Measurements from ENCODE around the gene CBR1.

CBR1 gene

DNA sequence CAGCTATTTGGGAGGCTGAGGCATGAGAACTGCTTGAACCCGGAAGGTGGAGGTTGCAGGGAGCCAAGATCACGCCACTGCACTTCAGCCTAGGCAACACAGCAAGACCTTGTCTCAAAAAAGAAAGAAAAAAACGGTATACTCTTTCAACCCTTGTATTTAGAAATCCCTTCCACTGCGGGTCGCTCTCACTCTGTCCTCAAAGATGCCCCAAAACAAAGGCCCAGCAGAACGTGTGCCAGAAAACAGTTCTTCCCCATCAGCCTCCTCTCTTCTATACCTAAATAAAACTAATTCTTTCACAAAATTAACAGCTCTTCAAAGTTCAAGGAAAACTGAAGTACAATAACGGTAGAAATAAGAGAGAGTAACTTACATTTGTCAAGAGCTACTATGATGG is 22.7 kb upstream of the CBR1 start:
- no peaks in the 10 kb centered on the region for H3K9me3 ChIP-seq (ENCODE audit: insufficient read depth, low read length)
- H3K9ac ChIP-seq (ENCODE audit: low read length), result no peak overlapping the region
- no peak overlapping the region for H2AFZ ChIP-seq (ENCODE audit: low read depth, low read length, severe bottlenecking)
- no peaks in the 10 kb centered on the region for H3K27me3 ChIP-seq (ENCODE audit: low read length)
- no peaks in the 10 kb centered on the region for H4K20me1 ChIP-seq (ENCODE audit: low read depth, low read length)
- no peak overlapping the region for H3K27ac ChIP-seq (ENCODE audit: low read depth, low read length)
- H3K4me2 ChIP-seq (ENCODE audit: low read depth, low read length, poor library complexity, severe bottlenecking), result no peak overlapping the region
- TF ChIP-seq, protein P1, sequence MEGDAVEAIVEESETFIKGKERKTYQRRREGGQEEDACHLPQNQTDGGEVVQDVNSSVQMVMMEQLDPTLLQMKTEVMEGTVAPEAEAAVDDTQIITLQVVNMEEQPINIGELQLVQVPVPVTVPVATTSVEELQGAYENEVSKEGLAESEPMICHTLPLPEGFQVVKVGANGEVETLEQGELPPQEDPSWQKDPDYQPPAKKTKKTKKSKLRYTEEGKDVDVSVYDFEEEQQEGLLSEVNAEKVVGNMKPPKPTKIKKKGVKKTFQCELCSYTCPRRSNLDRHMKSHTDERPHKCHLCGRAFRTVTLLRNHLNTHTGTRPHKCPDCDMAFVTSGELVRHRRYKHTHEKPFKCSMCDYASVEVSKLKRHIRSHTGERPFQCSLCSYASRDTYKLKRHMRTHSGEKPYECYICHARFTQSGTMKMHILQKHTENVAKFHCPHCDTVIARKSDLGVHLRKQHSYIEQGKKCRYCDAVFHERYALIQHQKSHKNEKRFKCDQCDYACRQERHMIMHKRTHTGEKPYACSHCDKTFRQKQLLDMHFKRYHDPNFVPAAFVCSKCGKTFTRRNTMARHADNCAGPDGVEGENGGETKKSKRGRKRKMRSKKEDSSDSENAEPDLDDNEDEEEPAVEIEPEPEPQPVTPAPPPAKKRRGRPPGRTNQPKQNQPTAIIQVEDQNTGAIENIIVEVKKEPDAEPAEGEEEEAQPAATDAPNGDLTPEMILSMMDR (IDR thresholded peaks at IDR 0.05; ENCODE audit: insufficient read depth, low read length, poor library complexity, severe bottlenecking), result no peak
- TF ChIP-seq EZH2phosphoT487 (conservative IDR thresholded peaks at IDR 0.05; ENCODE audit: low read length), result no peak
- H3K4me3 ChIP-seq (ENCODE audit: insufficient read depth, low read length, poor library complexity, severe bottlenecking), result no peak overlapping the region
- H3K9me2 ChIP-seq (replicated peaks; ENCODE audit: insufficient read depth, low read length), result no peaks in the 10 kb centered on the region
- H3F3A ChIP-seq (ENCODE audit: insufficient read depth), result no peaks in the 10 kb centered on the region
- no peaks in the 10 kb centered on the region for H3K79me2 ChIP-seq (ENCODE audit: insufficient read depth, low read length)
- no peaks in the 10 kb centered on the region; the same call in 1 of the 2 replicates for H3K36me3 ChIP-seq (ENCODE audit: low read length)

DNA sequence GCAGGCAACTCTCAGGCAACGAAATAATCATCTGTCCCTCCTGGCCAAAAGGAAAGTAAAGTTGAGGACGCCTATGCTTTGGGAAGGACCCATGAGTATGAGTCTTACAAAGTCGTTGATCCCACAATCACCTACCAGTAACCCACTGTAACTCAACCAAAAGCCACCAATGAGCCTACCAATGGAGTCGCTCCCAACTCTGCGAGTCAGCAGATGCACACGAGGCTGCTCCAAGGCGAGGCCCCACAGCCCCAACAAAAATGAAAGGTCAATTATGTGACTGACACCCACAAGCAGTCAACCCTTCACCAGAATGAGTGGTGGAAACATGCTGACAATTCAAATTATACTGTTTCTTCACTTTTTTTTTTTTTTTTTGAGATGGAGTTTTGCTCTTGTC is 21.5 kb upstream of the CBR1 start:
- no peaks in the 10 kb centered on the region for H3K9me3 ChIP-seq (ENCODE audit: insufficient read depth, low read length)
- H3F3A ChIP-seq (ENCODE audit: insufficient read depth), result no peaks in the 10 kb centered on the region
- no peaks in the 10 kb centered on the region for H4K20me1 ChIP-seq (ENCODE audit: low read depth, low read length)
- H3K79me2 ChIP-seq (ENCODE audit: insufficient read depth, low read length), result no peaks in the 10 kb centered on the region
- no peak for TF ChIP-seq EZH2phosphoT487 (conservative IDR thresholded peaks at IDR 0.05; ENCODE audit: low read length)
- TF ChIP-seq, protein P1 (IDR thresholded peaks at IDR 0.05; ENCODE audit: insufficient read depth, low read length, poor library complexity, severe bottlenecking), result no peak
- H3K9me2 ChIP-seq (replicated peaks; ENCODE audit: insufficient read depth, low read length), result no peaks in the 10 kb centered on the region
- no peaks in the 10 kb centered on the region; the same call in 1 of the 2 replicates for H3K36me3 ChIP-seq (ENCODE audit: low read length)
- H3K4me2 ChIP-seq (ENCODE audit: low read depth, low read length, poor library complexity, severe bottlenecking), result no peak overlapping the region
- no peak overlapping the region for H2AFZ ChIP-seq (ENCODE audit: low read depth, low read length, severe bottlenecking)
- no peak overlapping the region for H3K27ac ChIP-seq (ENCODE audit: low read depth, low read length)
- no peak overlapping the region for H3K9ac ChIP-seq (ENCODE audit: low read length)
- no peaks in the 10 kb centered on the region for H3K27me3 ChIP-seq (ENCODE audit: low read length)
- no peak overlapping the region for H3K4me3 ChIP-seq (ENCODE audit: insufficient read depth, low read length, poor library complexity, severe bottlenecking)

DNA sequence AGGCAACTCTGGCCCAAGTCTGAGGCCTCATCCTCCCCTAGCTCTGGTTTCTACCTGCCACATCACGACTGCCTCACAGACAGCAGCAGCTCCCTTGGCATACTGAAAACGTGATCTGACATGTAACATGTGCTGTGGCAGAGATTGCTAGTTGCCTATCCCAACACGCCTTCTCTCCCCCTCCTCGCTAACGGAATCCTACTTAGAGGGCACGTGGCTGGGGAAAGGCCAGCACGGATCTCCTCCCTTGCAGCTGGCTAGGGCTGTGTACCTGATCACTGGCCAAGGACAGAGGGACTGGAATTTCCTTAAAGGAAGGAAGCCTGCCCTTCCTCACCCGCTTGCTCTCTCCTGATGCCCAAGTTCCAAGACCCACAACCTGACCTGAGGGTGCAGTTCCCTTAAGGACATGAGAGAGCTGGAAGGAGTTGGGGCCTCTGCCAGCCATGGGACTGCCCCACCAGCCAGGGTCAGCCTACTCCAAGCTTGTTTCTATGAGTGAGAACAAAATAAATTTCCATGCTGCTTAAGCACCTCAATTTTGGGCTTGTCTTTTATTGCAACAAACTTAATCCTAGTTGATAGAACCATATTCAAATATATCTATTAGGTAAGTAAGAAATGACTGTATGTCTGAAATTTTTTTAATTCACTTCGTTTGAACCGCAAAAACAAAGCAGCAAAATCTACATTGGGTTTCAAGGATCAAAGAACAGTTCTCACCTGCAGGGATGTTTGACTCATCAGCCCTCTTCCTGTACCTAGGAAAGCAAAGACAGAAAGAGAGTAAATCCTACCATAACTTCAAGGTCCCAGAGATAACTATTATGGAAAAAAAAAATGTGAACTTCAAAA is 16.7 kb upstream of the CBR1 start:
- Histone ChIP-seq H3K9me2 (replicated peaks; ENCODE audit: insufficient read depth, low read length) (no peaks in the 10 kb centered on the region), H4K20me1 (ENCODE audit: low read depth, low read length) (no peaks in the 10 kb centered on the region), H3K79me2 (ENCODE audit: insufficient read depth, low read length) (no peaks in the 10 kb centered on the region), H3K9me3 (ENCODE audit: insufficient read depth, low read length) (no peaks in the 10 kb centered on the region), H3F3A (ENCODE audit: insufficient read depth) (no peaks in the 10 kb centered on the region), H3K9ac (ENCODE audit: low read length) (no peak overlapping the region), H3K27me3 (ENCODE audit: low read length) (no peaks in the 10 kb centered on the region), H3K4me3 (ENCODE audit: insufficient read depth, low read length, poor library complexity, severe bottlenecking) (no peak overlapping the region), H3K4me2 (ENCODE audit: low read depth, low read length, poor library complexity, severe bottlenecking) (no peak overlapping the region), H3K36me3 (ENCODE audit: low read length) (peaks cover 11% of the 10 kb centered on the region; the same call in 1 of the 2 replicates), H3K27ac (ENCODE audit: low read depth, low read length) (no peak overlapping the region), H2AFZ (ENCODE audit: low read depth, low read length, severe bottlenecking) (no peak overlapping the region)
- TF ChIP-seq, protein P1 (IDR thresholded peaks at IDR 0.05; ENCODE audit: insufficient read depth, low read length, poor library complexity, severe bottlenecking), result no peak
- no peak for TF ChIP-seq EZH2phosphoT487 (conservative IDR thresholded peaks at IDR 0.05; ENCODE audit: low read length)

Data from SU-DHL-6 (cell line).